Measurements from ENCODE around the gene LRTM2. TPM values are rescaled to one million over a fixed set of nuclear protein-coding genes. Genes with fewer than 3 reads are reported as not detected.

LRTM2 gene
- polyA plus RNA-seq, 1 donor (not counting 4 experiments of a cell fraction or from before 2014, with no cell fraction given), result not detected

GRCh38 chr12:1872448-1872847 lies 52.1 kb downstream of the LRTM2 start:
- no peak for FAIRE-seq
- H3K27me3 ChIP-seq (ENCODE audit: control insufficient read depth, extremely low read depth, insufficient read depth, low read length), result no peaks in the 10 kb centered on the region
- dilution Hi-C loops (cut with MboI; ENCODE audit: extremely low pct_ligation_motif_present, low sequenced_read_pairs), result no loop called here

GRCh38 chr12:1873531-1874510 lies 53.5 kb downstream of the LRTM2 start:
- DNase-seq (ENCODE audit: low read depth, low spot score), result no peak
- no peaks in the 10 kb centered on the region for H3K79me2 ChIP-seq (ENCODE audit: control insufficient read depth, insufficient read depth, low read length)
- dilution Hi-C loops (cut with MboI; ENCODE audit: extremely low pct_ligation_motif_present, low sequenced_read_pairs), result no loop called here
- H3K9ac ChIP-seq (ENCODE audit: control insufficient read depth, extremely low read depth, insufficient read depth, low read length), result no peak overlapping the region
- H4K20me1 ChIP-seq (ENCODE audit: control insufficient read depth, extremely low read depth, insufficient read depth, low read length), result no peaks in the 10 kb centered on the region
- no peak for TF ChIP-seq EZH2 (IDR thresholded peaks at IDR 0.05; ENCODE audit: low read length)
- TF ChIP-seq, protein P1, sequence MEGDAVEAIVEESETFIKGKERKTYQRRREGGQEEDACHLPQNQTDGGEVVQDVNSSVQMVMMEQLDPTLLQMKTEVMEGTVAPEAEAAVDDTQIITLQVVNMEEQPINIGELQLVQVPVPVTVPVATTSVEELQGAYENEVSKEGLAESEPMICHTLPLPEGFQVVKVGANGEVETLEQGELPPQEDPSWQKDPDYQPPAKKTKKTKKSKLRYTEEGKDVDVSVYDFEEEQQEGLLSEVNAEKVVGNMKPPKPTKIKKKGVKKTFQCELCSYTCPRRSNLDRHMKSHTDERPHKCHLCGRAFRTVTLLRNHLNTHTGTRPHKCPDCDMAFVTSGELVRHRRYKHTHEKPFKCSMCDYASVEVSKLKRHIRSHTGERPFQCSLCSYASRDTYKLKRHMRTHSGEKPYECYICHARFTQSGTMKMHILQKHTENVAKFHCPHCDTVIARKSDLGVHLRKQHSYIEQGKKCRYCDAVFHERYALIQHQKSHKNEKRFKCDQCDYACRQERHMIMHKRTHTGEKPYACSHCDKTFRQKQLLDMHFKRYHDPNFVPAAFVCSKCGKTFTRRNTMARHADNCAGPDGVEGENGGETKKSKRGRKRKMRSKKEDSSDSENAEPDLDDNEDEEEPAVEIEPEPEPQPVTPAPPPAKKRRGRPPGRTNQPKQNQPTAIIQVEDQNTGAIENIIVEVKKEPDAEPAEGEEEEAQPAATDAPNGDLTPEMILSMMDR (optimal IDR thresholded peaks at IDR 0.05 in 1 of 3, IDR thresholded peaks at IDR 0.05 in 1 of 3, conservative IDR thresholded peaks at IDR 0.05 in 1 of 3; ENCODE audit: extremely low read depth in 1 of 3, insufficient read depth in 2 of 3, low read length in 3 of 3), result no peak
- no peaks in the 10 kb centered on the region for H3K27me3 ChIP-seq (ENCODE audit: control insufficient read depth, extremely low read depth, insufficient read depth, low read length)
- H2AFZ ChIP-seq (ENCODE audit: control insufficient read depth, low read length), result no peak overlapping the region
- H3K36me3 ChIP-seq (ENCODE audit: control insufficient read depth in 2 of 2, extremely low read depth in 1 of 2, insufficient read depth in 2 of 2, low read length in 2 of 2), result no peaks in the 10 kb centered on the region
- no peaks in the 10 kb centered on the region for H3K9me1 ChIP-seq (ENCODE audit: control insufficient read depth, extremely low read depth, insufficient read depth, low read length)
- no peak overlapping the region for H3K4me3 ChIP-seq (ENCODE audit: control insufficient read depth in 2 of 3, extremely low read depth in 1 of 3, insufficient read depth in 2 of 3, low read depth in 1 of 3, low read length in 3 of 3)
- H3K9me3 ChIP-seq (ENCODE audit: control insufficient read depth, low read depth, low read length), result peaks cover 5% of the 10 kb centered on the region
- H3K4me1 ChIP-seq (ENCODE audit: control insufficient read depth, extremely low read depth, insufficient read depth, low read length), result no peaks in the 10 kb centered on the region
- H3K27ac ChIP-seq (ENCODE audit: control insufficient read depth, insufficient read depth, low read length), result no peak overlapping the region
- FAIRE-seq, result no peak
- no peak overlapping the region for H3K4me2 ChIP-seq (ENCODE audit: control insufficient read depth, extremely low read depth, insufficient read depth, low read depth, low read length)

More at GRCh38 chr12:1872448-1872847, 52.1 kb downstream of the LRTM2 start:
- H2AFZ ChIP-seq (ENCODE audit: control insufficient read depth, low read length), result no peak overlapping the region
- no peak for DNase-seq (ENCODE audit: low read depth, low spot score)
- no peaks in the 10 kb centered on the region for H3K79me2 ChIP-seq (ENCODE audit: control insufficient read depth, insufficient read depth, low read length)
- no peaks in the 10 kb centered on the region for H3K36me3 ChIP-seq (ENCODE audit: control insufficient read depth in 2 of 2, extremely low read depth in 1 of 2, insufficient read depth in 2 of 2, low read length in 2 of 2)
- H3K4me1 ChIP-seq (ENCODE audit: control insufficient read depth, extremely low read depth, insufficient read depth, low read length), result no peaks in the 10 kb centered on the region
- no peak overlapping the region for H3K9ac ChIP-seq (ENCODE audit: control insufficient read depth, extremely low read depth, insufficient read depth, low read length)
- no peak overlapping the region for H3K4me2 ChIP-seq (ENCODE audit: control insufficient read depth, extremely low read depth, insufficient read depth, low read depth, low read length)
- no peaks in the 10 kb centered on the region for H4K20me1 ChIP-seq (ENCODE audit: control insufficient read depth, extremely low read depth, insufficient read depth, low read length)
- H3K27ac ChIP-seq (ENCODE audit: control insufficient read depth, insufficient read depth, low read length), result no peak overlapping the region
- TF ChIP-seq, protein P1 (optimal IDR thresholded peaks at IDR 0.05 in 1 of 3, IDR thresholded peaks at IDR 0.05 in 1 of 3, conservative IDR thresholded peaks at IDR 0.05 in 1 of 3; ENCODE audit: extremely low read depth in 1 of 3, insufficient read depth in 2 of 3, low read length in 3 of 3), result no peak
- TF ChIP-seq EZH2 (IDR thresholded peaks at IDR 0.05; ENCODE audit: low read length), result no peak
- H3K4me3 ChIP-seq (ENCODE audit: control insufficient read depth in 2 of 3, extremely low read depth in 1 of 3, insufficient read depth in 2 of 3, low read depth in 1 of 3, low read length in 3 of 3), result no peak overlapping the region
- no peaks in the 10 kb centered on the region for H3K9me1 ChIP-seq (ENCODE audit: control insufficient read depth, extremely low read depth, insufficient read depth, low read length)
- peaks cover 5% of the 10 kb centered on the region for H3K9me3 ChIP-seq (ENCODE audit: control insufficient read depth, low read depth, low read length)
